RWPE1 (cell line): ENCODE results near the gene NTM.

Experiments
- CTCF ChIA-PET: fragments of 350-600 bp; sonication (Branson Sonifier 250); formaldehyde crosslinking; extraction: SDS; loops from one replicate; lab custom pipeline; 2021; lab: Yijun Ruan, JAX
- POLR2A ChIA-PET: fragments of 400-600 bp; formaldehyde crosslinking; extraction: SDS; loops from one replicate; lab custom pipeline; 2020; ENCODE audit warnings: antibody characterized with exemption; ENCODE audit not compliant: low non-redundant PET; lab: Yijun Ruan, JAX
- DNase-seq: peaks from one replicate; pipeline ENCODE4 v3.0.0; 2012; ENCODE audit warnings: low spot score
- H3K27ac ChIP-seq: fragments of 450-650 bp; 2 replicates; pipeline ENCODE4 v1.5.1; 2017
- TF ChIP-seq, protein P1 (sequence below): fragments of 450-650 bp; conservative IDR thresholded peaks from 2 replicates; pipeline ENCODE4 v1.5.1; 2017; ENCODE audit warnings: low read depth, mild to moderate bottlenecking

NTM gene

DNA sequence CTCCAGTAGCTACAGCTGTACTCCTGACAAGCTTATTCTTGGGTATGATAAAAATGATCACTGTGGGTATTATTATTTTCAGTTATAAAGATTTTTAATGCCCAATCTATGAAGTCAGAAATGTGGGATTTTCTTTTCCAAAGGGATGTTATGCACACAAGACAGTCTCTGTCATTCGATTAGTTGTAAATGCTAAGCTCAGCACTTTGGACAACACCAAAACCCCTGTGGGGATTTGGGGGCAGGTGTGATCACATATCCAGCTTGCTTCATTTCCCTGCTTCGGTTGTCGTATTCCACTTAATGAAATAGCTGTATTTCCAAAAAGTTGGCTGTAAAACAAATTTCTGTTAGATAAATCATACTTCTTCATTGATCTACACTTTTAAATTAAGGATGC, 931.5 kb downstream of the NTM start:
- H3K27ac ChIP-seq, result no peak overlapping the region
- no peak for DNase-seq
- ChIA-PET POLR2A (no interaction called here), CTCF (interaction anchor here (0.5 to 0.6 kb wide), 2 partner anchors 13 to 380 kb away, joined by 3 read pairs; no protein-coding TSS in a partner anchor)
- TF ChIP-seq, protein P1, sequence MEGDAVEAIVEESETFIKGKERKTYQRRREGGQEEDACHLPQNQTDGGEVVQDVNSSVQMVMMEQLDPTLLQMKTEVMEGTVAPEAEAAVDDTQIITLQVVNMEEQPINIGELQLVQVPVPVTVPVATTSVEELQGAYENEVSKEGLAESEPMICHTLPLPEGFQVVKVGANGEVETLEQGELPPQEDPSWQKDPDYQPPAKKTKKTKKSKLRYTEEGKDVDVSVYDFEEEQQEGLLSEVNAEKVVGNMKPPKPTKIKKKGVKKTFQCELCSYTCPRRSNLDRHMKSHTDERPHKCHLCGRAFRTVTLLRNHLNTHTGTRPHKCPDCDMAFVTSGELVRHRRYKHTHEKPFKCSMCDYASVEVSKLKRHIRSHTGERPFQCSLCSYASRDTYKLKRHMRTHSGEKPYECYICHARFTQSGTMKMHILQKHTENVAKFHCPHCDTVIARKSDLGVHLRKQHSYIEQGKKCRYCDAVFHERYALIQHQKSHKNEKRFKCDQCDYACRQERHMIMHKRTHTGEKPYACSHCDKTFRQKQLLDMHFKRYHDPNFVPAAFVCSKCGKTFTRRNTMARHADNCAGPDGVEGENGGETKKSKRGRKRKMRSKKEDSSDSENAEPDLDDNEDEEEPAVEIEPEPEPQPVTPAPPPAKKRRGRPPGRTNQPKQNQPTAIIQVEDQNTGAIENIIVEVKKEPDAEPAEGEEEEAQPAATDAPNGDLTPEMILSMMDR, result no peak

DNA sequence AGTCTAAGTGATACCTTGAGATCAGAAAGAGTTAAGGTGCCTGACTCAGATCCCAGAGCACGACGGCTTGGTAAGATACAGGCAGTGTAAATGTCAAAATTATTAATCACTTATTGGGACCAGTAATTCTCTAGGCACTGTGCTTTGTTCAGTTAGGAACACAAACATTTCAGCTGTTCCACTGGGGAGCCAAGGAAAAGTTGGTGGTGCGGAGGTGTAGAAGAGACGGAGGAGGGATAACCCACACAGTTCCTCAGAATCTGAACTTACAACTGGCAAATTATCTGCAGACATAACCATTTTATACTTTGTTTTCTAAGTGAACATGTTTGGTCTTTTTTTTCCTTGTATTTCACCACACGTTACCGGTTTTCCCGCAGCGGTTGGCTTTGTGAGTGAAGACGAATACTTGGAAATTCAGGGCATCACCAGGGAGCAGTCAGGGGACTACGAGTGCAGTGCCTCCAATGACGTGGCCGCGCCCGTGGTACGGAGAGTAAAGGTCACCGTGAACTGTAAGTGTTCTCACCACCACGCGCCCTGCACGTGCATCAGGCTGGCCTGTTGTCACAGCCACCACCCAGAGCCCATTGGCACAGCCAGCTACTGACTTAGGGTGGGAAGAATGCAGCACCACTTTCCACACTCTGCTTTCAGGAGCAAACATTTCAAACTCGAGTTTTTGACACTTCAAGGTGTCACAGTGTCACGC, 937.0 kb downstream of the NTM start:
- ChIA-PET CTCF (no interaction called here), POLR2A (no interaction called here)
- no peak for DNase-seq
- TF ChIP-seq, protein P1, result no peak
- no peak overlapping the region for H3K27ac ChIP-seq

DNA sequence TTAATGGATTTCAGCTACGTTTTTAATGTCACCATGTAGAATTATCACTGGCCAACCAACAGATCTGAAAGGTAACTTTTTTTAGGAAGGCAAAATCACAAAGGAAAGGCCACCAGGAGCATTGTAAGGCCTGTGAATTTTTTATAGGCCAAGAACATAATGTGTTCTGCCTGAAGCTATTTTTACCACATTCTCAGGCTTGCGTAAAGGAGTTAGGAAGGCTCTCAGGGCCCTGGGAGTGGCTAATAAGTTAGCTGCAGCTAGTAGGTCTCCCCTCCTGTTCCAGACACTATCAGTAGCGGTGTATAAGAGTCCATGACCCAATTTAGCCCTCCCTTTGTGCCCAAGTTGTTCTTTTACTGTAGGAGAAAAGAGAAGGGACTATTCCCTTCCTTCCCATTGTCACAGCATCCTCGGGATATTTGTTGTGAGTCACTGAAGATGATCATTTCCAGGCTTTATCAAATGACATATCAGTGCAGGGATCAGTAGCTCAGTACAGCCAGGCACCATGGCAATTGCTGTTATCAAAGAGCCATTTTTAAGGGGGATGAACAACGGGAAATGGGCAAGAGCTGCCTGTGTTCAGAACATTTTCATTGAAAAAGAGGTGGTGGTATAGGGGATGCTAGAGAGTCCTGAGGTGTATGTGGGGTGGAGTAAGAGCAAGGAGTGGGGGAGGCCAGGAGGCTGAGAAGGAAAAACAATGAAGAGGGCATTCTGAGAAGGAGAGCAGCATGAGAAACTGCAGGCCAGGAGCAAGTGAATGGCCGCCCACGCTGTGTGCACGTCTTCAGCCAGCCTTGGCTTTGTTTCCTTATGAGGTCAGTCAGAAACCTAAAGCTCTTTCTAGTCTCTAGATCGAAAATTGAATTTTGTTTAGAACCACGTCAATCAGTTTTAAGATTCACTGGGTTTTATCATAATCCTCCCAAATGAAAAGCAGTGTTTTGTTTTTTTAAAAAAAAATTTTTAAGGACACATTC, 940.3 kb downstream of the NTM start:
- H3K27ac ChIP-seq, result no peak overlapping the region
- POLR2A ChIA-PET, result no interaction called here
- CTCF ChIA-PET, result no interaction called here
- no peak for DNase-seq
- TF ChIP-seq, protein P1, result no peak

DNA sequence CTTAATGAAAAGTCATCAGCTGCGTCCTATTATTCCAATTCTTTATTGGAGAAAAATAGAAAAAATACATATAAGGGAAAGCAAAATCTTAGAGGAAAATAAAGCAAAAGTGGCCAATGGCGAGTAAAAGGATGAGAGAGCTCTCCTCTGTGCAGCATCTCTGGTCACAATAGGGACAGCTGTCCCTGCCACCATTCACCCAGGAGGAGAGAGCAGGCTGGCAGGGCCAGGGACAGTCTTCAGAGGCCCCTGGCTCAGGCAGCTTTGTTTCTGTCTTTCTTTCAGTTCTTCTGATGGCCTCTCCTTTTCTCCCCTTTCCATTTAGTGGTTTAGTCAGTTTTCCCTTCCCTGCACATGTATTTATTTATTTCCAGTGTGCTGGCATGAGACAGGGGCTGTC, 941.3 kb downstream of the NTM start:
- no peak overlapping the region for H3K27ac ChIP-seq
- ChIA-PET CTCF (interaction anchor here (0.6 kb wide), 1 partner anchor 193 kb away, joined by 4 read pairs; no protein-coding TSS in a partner anchor), POLR2A (no interaction called here)
- TF ChIP-seq, protein P1, result no peak
- no peak for DNase-seq

DNA sequence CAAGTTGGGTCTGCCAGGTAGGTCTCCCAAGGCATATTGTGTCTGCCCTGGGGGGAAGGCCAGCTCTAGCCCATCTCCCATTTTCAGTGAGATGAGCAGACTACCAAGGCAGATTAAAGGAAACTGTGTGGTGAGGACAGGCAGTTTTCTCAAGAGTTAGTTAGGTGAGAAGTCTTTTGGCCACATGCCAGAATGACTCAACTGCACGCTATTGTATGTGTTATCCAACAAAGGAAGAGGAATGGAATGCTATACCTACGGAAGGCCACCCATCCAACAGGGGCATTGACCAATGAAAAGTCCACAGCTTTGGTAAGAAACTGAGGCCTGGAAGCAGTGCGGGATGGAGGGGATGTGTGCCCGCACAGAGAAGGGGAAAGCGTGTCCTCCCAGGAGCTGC, 941.7 kb downstream of the NTM start:
- peak; percentile 26 for DNase-seq
- POLR2A ChIA-PET, result no interaction called here

DNA sequence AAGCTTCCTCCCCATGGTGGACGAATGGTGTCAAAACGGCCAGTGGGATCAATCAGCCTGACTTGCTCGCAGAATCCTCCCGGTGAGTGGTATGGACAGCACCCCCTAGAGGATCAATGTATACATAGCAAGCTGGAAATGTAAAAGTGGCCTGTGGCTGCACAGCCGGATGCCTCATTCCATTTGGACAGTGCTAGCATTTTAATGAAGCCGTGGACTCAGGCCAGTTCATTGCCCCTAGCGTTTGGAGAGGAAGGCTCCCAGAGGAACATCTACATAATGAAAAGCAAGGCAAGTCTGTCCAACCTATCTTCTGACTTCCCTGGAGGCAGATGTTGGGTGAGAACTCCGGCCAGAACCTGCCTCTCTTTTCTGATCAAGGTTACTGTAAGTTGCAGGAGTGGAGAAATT, 942.3 kb downstream of the NTM start:
- TF ChIP-seq, protein P1, result no peak
- DNase-seq, result peak; percentile 2
- ChIA-PET CTCF (no interaction called here), POLR2A (no interaction called here)
- no peak overlapping the region for H3K27ac ChIP-seq

More for the DNA sequence above, 941.7 kb downstream of the NTM start:
- TF ChIP-seq, protein P1, result no peak
- no peak overlapping the region for H3K27ac ChIP-seq
- CTCF ChIA-PET, result no interaction called here
